GM21360 (cell line): ENCODE data around the gene FALEC.
A peak's percentile ranks its signal among the peaks of the same experiment; 100 is the strongest.

Experiments used
- ATAC-seq: cut with Tn5 transposase; IDR thresholded peaks from one replicate; pipeline ENCODE4 v1.9.1; 2021; ENCODE audit warnings: mild to moderate bottlenecking, moderate library complexity; ENCODE audit not compliant: unreplicated experiment

The FALEC gene

GRCh38 chr1:150515328-150516049 lies at the start of gene FALEC:
FALEC (plus strand) TSS chr1:150515752.
- peak; percentile 92 for ATAC-seq

- ATAC-seq, result no peak
These were observed 48.6 kb upstream of the FALEC start for GRCh38 chr1:150466964-150467363.

- no peak for ATAC-seq
These were observed 46.3 kb upstream of the FALEC start for GRCh38 chr1:150469291-150469690.

- no peak for ATAC-seq
These were observed 42.9 kb upstream of the FALEC start for GRCh38 chr1:150472601-150473200.

- ATAC-seq, result no peak
These were observed 41.9 kb upstream of the FALEC start for GRCh38 chr1:150473659-150474058.

GRCh38 chr1:150474869-150475268 lies 40.7 kb upstream of the FALEC start:
- no peak for ATAC-seq

- no peak for ATAC-seq
These were observed 38.8 kb upstream of the FALEC start for GRCh38 chr1:150476754-150477153.

- no peak for ATAC-seq
These were observed 38.2 kb upstream of the FALEC start for GRCh38 chr1:150477320-150477719.

- no peak for ATAC-seq
These were observed 37.8 kb upstream of the FALEC start for GRCh38 chr1:150477733-150478132.

GRCh38 chr1:150479370-150479769 lies 36.2 kb upstream of the FALEC start:
- no peak for ATAC-seq

- ATAC-seq, result no peak
These were observed 35.6 kb upstream of the FALEC start for GRCh38 chr1:150479927-150480352.

- no peak for ATAC-seq
These were observed 31.1 kb upstream of the FALEC start for GRCh38 chr1:150484431-150484830.

GRCh38 chr1:150484861-150485260 lies 30.7 kb upstream of the FALEC start:
- no peak for ATAC-seq

- ATAC-seq, result peak; percentile 96
These were observed 28.4 kb upstream of the FALEC start, which contains the start of gene TARS2 for GRCh38 chr1:150486966-150487762. TARS2 (plus strand) TSS chr1:150487419; CDS start chr1:150487451, 32 bp downstream.

- ATAC-seq, result no peak
These were observed 27.8 kb upstream of the FALEC start for GRCh38 chr1:150487763-150488115.

- no peak for ATAC-seq
These were observed 22.4 kb upstream of the FALEC start for GRCh38 chr1:150493175-150493574.

- no peak for ATAC-seq
These were observed 17.2 kb upstream of the FALEC start for GRCh38 chr1:150498342-150498741.

GRCh38 chr1:150505431-150505830 lies 10.1 kb upstream of the FALEC start:
- no peak for ATAC-seq

GRCh38 chr1:150507912-150508864 lies 7.4 kb upstream of the FALEC start, which contains the start of gene ECM1:
ECM1 (plus strand) TSS chr1:150508109; CDS start chr1:150508210, 101 bp downstream.
- ATAC-seq, result no peak

GRCh38 chr1:150508982-150509381 lies 6.6 kb upstream of the FALEC start:
- no peak for ATAC-seq

- ATAC-seq, result no peak
These were observed 4.0 kb upstream of the FALEC start for GRCh38 chr1:150511551-150511950.
